Umbilical cord (tissue), 2 donors: ENCODE results near the gene DLGAP4. TPM values are rescaled to one million over a fixed set of nuclear protein-coding genes. Genes with fewer than 3 reads are reported as not detected.
A peak's percentile ranks its signal among the peaks of the same experiment; 100 is the strongest.

Experiments used
- DNase-seq: peaks from one replicate; pipeline ENCODE4 v3.0.0-alpha.2; 2015; ENCODE audit warnings: low spot score
- total RNA-seq: library from RNA; depleted of rRNA; stranded (reverse); fragments of >200 nt; gene quantifications from one replicate; pipeline ENCODE4 v1.2.3, GENCODE V29; 2014; ENCODE audit warnings: low replicate concordance; ENCODE audit not compliant: insufficient read depth

DLGAP4 gene
- total RNA-seq, 1 donor from 2014 or later = 12.5 TPM

DNA sequence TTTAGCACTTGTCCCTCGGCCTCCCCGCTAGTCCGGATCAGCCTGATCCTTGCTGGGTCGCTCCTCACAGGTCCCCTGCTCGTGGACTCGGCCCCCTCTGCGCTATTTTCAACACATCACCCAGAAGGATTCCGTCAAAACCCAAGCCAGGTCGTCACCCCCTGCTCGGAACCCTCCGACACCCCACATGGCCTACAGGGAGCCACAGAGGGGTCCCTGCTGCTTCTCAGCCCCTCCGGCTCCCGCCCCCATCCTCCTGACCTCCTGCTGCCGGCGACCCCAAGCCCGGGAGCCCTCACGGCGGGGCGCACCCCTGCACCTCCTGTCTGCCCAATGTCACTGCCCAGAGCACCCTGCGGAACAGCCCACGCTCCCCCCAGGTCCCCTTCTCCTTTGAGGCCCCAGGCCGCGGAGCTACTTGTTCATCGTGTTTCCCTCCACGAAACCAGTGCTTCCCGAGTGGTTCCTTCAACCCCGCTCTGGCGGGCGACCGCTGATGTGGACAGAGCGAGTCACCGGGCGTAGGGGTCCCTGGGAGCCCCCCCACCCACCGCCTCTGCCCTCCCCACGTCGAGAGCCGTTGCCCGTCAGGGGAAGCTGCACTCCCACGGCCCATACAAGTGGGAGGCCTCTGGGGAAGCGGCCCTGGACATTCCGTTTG lies 234.5 kb downstream of the DLGAP4 start:
- DNase-seq = no peak

DNA sequence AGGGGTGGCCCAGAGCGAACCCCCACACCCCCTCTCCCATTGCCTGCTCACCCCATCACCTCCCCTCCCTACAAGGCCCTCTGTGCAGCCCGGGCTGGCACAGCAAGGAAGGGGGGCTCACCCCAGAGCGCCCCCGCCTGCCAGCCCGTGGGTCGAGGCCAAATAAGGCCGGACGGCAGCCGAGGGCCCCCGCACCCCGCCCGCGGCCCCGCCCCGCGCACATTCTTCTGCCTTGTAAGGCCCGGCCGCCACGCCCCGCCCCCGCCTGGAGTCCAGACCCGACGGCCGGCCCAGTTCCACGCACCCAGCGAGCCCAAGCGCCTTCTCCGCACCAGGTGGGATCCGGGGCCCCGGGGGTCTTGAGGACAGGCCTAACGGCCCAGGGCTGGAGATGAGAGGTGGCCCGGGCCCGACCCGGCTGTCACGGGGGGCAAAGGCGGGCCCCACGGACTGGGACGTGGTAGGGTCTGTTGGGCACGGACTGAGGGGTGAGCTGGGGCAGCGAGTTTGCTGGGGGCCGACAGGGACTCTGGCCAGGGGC lies 235.2 kb downstream of the DLGAP4 start, which contains the start of gene MYL9:
MYL9 (plus strand) TSS at position 293 of the 541 bp plus-strand sequence. CDS start 3,366 bp downstream, outside the sequence.
- DNase-seq = peak; percentile 92

- peak; percentile 70 for DNase-seq
These were observed 235.8 kb downstream of the DLGAP4 start for GRCh38 chr20:36541768-36542488.

- DNase-seq = no peak
These were observed 236.5 kb downstream of the DLGAP4 start for GRCh38 chr20:36542516-36543183.

- DNase-seq = peak; percentile 39
These were observed 237.3 kb downstream of the DLGAP4 start for GRCh38 chr20:36543184-36544133.

- DNase-seq = no peak
These were observed 238.2 kb downstream of the DLGAP4 start for GRCh38 chr20:36544134-36545018.

GRCh38 chr20:36546111-36546736 lies 240.1 kb downstream of the DLGAP4 start:
- DNase-seq = no peak

DNA sequence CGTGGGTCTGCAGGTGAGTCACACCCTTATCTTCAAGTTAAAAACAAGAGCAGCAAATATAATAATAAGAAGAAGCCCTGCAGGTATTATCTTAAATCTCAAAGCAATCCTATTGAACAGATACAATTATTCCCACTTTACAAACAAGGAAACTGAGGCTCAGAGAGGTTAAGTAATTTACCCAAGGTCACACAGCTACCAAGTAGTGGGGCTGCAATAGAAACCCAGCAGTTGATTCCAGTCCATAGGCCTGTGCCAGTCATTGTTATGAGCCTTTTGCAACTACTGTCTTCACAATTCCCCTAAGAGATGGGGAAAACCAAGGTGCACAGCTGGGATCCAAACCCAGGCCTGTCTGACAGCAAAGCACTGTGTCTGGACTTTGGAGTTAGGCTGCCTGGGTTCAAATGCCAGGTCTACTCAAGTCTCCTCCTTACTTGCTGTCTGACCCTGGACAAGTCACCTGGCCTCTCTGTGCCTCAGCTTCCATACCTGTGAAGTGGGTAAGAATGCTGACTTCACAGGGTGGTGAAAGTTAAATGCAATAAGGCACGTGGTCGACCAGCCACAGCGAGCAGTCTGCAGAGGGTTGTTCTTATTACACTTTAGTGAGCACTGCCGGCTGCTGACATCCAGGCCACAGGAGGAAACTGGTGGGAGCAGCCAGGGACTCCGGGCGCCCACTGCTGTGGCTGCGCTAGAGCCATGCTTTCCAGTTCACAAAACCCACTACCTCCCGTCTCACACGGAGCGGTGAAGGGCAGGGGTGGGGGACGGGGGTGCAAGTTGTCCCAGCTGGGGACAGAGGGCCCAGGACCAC lies 241.3 kb downstream of the DLGAP4 start:
- no peak for DNase-seq

DNA sequence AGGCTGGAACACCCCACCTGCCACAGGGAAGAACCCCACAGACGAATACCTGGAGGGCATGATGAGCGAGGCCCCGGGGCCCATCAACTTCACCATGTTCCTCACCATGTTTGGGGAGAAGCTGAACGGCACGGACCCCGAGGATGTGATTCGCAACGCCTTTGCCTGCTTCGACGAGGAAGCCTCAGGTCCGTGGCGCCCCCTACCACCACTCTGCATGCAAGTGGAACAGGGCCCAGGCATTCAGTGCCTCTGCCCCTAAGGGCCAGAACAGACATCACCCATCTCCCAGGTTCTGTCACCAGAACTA lies 241.8 kb downstream of the DLGAP4 start:
- DNase-seq = no peak

DNA sequence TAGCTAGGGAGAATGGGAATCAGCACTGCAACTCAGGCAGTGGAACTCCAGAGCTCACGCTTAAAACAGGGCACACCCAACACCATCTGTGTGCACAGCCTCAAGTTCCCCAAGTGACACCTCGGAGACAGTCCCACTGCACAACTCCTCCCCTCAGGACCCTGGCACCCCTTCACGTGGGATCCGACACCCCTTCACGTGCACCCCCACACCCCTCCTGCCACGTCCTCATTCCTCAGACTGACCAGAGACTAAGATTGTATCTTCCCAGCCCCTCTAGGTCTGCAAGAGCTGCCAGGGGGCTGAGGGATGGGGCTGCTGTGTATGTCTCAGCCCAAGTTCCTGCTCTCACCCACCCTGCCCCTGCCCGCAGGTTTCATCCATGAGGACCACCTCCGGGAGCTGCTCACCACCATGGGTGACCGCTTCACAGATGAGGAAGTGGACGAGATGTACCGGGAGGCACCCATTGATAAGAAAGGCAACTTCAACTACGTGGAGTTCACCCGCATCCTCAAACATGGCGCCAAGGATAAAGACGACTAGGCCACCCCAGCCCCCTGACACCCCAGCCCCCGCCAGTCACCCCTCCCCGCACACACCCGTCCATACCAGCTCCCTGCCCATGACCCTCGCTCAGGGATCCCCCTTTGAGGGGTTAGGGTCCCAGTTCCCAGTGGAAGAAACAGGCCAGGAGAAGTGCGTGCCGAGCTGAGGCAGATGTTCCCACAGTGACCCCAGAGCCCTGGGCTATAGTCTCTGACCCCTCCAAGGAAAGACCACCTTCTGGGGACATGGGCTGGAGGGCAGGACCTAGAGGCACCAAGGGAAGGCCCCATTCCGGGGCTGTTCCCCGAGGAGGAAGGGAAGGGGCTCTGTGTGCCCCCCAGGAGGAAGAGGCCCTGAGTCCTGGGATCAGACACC lies 242.8 kb downstream of the DLGAP4 start:
- DNase-seq = no peak

DNA sequence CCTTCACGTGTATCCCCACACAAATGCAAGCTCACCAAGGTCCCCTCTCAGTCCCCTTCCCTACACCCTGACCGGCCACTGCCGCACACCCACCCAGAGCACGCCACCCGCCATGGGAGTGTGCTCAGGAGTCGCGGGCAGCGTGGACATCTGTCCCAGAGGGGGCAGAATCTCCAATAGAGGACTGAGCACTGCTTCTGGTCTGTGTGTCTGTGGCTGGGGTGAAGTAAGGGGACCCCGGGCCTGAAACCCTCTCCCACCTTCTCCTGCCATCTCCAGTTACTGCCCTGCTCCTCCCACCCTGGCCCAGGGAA lies 243.4 kb downstream of the DLGAP4 start:
- DNase-seq = no peak

GRCh38 chr20:36549942-36550789 lies 244.0 kb downstream of the DLGAP4 start:
- DNase-seq = no peak

- DNase-seq = peak; percentile 41
These were observed 244.7 kb downstream of the DLGAP4 start for GRCh38 chr20:36550790-36551299.

DNA sequence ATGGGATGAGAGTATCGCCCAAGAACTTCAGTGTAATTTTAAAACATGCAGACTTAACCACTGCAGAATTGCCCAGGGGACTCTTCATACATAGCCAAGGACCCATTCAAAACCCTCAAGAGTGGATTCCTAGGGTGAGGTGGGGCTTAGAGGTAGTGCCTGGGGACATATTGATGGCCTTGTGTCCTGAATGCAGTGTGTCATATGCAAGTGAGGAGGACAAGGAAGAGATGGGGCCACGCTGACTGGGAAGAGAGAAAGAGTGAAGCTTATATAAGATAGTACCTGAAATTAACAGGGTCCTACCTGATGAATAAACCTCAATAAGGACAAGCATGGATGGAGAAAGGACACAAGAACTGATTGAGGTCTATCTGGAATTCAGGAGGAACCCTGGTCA lies 249.1 kb downstream of the DLGAP4 start:
- DNase-seq = no peak

DNA sequence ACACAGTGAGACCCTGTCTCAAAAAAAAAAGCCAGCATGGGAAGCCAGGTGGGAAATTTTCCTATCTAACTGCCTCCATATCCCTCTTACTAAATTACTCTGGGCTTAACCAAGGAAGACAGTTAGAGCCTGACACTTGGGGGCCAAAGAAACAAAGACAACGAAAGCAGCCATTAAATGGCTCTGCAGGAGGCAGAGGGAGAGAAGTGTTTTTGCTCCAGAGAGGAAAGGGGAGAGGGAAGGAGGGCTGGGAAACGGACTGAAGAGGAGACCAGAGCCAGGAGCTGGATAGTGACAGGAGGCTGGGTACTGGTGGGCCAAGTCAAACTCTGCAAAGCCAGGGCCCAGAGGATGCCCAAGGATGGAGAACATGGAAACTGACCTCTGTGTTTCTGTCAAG lies 256.6 kb downstream of the DLGAP4 start:
- DNase-seq = no peak

- DNase-seq = no peak
These were observed 257.2 kb downstream of the DLGAP4 start for GRCh38 chr20:36563374-36563773.
